PC-9 (cell line): ENCODE results near the gene CMTR1.

ENCODE experiments used
- EZH2 ChIP-seq: fragments of 200-600 bp; sonication (generic); IDR thresholded peaks from 2 replicates; pipeline ENCODE4 v1.8.0; 2017; ENCODE audit warnings: antibody characterized with exemption, low read depth
- TF ChIP-seq, protein P1 (sequence below): fragments of 200-600 bp; sonication (generic); conservative IDR thresholded peaks from 2 replicates; pipeline ENCODE4 v1.6.1; 2017; ENCODE audit warnings: mixed run types, antibody characterized with exemption, mild to moderate bottlenecking, moderate library complexity

DNA sequence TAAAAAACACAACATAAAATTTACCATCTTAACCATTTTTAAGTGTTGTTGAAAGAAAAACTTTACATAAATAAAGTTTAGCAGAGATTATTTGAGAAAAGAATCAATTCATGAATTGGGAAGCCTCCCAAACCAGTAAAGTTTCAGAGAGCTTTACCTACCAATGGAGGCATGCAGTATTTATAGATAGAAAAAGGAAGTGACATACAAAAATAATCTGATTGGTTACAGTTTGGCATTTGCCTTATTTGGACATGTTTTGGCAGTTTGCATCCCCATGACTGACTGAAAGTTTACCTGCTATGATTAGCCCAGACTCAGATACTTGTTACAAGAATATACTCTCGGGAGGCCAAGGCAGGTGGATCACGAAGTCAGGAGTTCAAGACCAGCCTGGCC is 3.7 kb upstream of the CMTR1 start:
- TF ChIP-seq, protein P1, sequence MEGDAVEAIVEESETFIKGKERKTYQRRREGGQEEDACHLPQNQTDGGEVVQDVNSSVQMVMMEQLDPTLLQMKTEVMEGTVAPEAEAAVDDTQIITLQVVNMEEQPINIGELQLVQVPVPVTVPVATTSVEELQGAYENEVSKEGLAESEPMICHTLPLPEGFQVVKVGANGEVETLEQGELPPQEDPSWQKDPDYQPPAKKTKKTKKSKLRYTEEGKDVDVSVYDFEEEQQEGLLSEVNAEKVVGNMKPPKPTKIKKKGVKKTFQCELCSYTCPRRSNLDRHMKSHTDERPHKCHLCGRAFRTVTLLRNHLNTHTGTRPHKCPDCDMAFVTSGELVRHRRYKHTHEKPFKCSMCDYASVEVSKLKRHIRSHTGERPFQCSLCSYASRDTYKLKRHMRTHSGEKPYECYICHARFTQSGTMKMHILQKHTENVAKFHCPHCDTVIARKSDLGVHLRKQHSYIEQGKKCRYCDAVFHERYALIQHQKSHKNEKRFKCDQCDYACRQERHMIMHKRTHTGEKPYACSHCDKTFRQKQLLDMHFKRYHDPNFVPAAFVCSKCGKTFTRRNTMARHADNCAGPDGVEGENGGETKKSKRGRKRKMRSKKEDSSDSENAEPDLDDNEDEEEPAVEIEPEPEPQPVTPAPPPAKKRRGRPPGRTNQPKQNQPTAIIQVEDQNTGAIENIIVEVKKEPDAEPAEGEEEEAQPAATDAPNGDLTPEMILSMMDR, result no peak
- TF ChIP-seq EZH2, result no peak
